CD14-positive monocyte (primary cell): ENCODE results near the gene CUEDC2. TPM values are rescaled to one million over a fixed set of nuclear protein-coding genes. Genes with fewer than 3 reads are reported as not detected.
A peak's percentile ranks its signal among the peaks of the same experiment; 100 is the strongest.

Source experiments
- DNase-seq, 3 donors: peaks; one replicate each; pipeline ENCODE4 v3.0.0-alpha.2; 2011 to 2022
- H2AFZ ChIP-seq: 2 replicates; pipeline ENCODE4 v1.6.0; 2012; ENCODE audit warnings: mild to moderate bottlenecking, low read depth, low read length, inconsistent platforms; ENCODE audit not compliant: insufficient read depth, poor library complexity, severe bottlenecking
- H3K27ac ChIP-seq, 2 donors: 1 replicate in 1 of 2; 2 replicates in 1 of 2; pipeline ENCODE4 v1.5.1; 2012 to 2013; ENCODE audit warnings: low read length in 2 of 2, control low read depth in 1 of 2, inconsistent platforms in 1 of 2, low read depth in 1 of 2, mild to moderate bottlenecking in 1 of 2
- H3K27me3 ChIP-seq, 2 donors: one replicate each; pipeline versions ENCODE4 v1.6.0 to v1.6.1; 2011 to 2013; ENCODE audit warnings: low read length in 2 of 2; ENCODE audit not compliant: control insufficient read depth in 2 of 2, insufficient read depth in 2 of 2
- H3K36me3 ChIP-seq, 2 donors: replicated peaks in 1 of 2; 1 replicate in 1 of 2; 2 replicates in 1 of 2; pipeline versions ENCODE4 v1.5.1 to v1.6.1; 2012 to 2013; ENCODE audit warnings: low read length in 2 of 2, control low read depth in 1 of 2, inconsistent platforms in 1 of 2, mild to moderate bottlenecking in 1 of 2; ENCODE audit not compliant: insufficient read depth in 2 of 2, control insufficient read depth in 1 of 2
- H3K4me1 ChIP-seq, 2 donors: 1 replicate in 1 of 2; 2 replicates in 1 of 2; pipeline versions ENCODE4 v1.5.1 to v1.6.1; 2012 to 2013; ENCODE audit warnings: low read length in 2 of 2, control low read depth in 1 of 2, inconsistent platforms in 1 of 2, mild to moderate bottlenecking in 1 of 2, moderate library complexity in 1 of 2; ENCODE audit not compliant: insufficient read depth in 2 of 2, control insufficient read depth in 1 of 2
- H3K4me2 ChIP-seq: replicated peaks from 2 replicates; pipeline ENCODE3; 2012; ENCODE audit warnings: low read length, moderate library complexity, mild to moderate bottlenecking; ENCODE audit not compliant: poor library complexity, severe bottlenecking; ENCODE audit errors: extremely low read depth
- H3K4me3 ChIP-seq, 3 experiments: fragments of 200-600 bp in 1 of 3; sonication (generic) in 1 of 3; replicated peaks in 1 of 3; 1 replicate in 2 of 3; 2 replicates in 1 of 3; pipeline ENCODE4 v1.5.1; 2011 to 2013; ENCODE audit warnings: low read length in 3 of 3, mild to moderate bottlenecking in 3 of 3, control low read depth in 2 of 3, low read depth in 2 of 3, inconsistent platforms in 1 of 3, moderate library complexity in 1 of 3
- H3K79me2 ChIP-seq: 2 replicates; pipeline ENCODE4 v1.6.0; 2012; ENCODE audit warnings: mild to moderate bottlenecking, control low read depth, inconsistent platforms, low read length, moderate library complexity; ENCODE audit not compliant: insufficient read depth
- H3K9ac ChIP-seq: 2 replicates; pipeline ENCODE4 v1.6.0; 2017; ENCODE audit warnings: low read length, mild to moderate bottlenecking; ENCODE audit not compliant: insufficient read depth, poor library complexity, severe bottlenecking
- H3K9me3 ChIP-seq, 2 donors: replicated peaks in 1 of 2; 1 replicate in 1 of 2; 2 replicates in 1 of 2; pipeline versions ENCODE4 v1.5.1 to v1.6.1; 2012 to 2013; ENCODE audit warnings: low read length in 2 of 2, control low read depth in 1 of 2; ENCODE audit not compliant: control insufficient read depth in 1 of 2, insufficient read depth in 1 of 2
- H4K20me1 ChIP-seq: 2 replicates; pipeline ENCODE4 v1.6.0; 2012; ENCODE audit warnings: mild to moderate bottlenecking, low read length, control low read depth, moderate library complexity; ENCODE audit not compliant: insufficient read depth
- H3K27ac Mint-ChIP-seq, 7 donors: one replicate each; pipeline ENCODE4 v1.8.0; 2020; ENCODE audit warnings: mild to moderate bottlenecking in 7 of 7, mixed read lengths in 7 of 7, moderate library complexity in 6 of 7, inconsistent platforms in 2 of 7
- H3K27me3 Mint-ChIP-seq, 3 donors: one replicate each; pipeline ENCODE4 v1.8.0; 2021 to 2022; ENCODE audit warnings: low read depth in 3 of 3, mild to moderate bottlenecking in 3 of 3, mixed read lengths in 3 of 3, moderate library complexity in 3 of 3, inconsistent platforms in 1 of 3
- H3K36me3 Mint-ChIP-seq, 2 donors: one replicate each; pipeline ENCODE4 v1.8.0; 2020; ENCODE audit warnings: mixed read lengths in 2 of 2, inconsistent platforms in 1 of 2, mild to moderate bottlenecking in 1 of 2
- H3K4me1 Mint-ChIP-seq: one replicate; pipeline ENCODE4 v1.8.0; 2020; ENCODE audit warnings: mild to moderate bottlenecking, mixed read lengths
- H3K4me3 Mint-ChIP-seq, 2 donors: one replicate each; pipeline ENCODE4 v1.8.0; 2020; ENCODE audit warnings: mild to moderate bottlenecking in 2 of 2, mixed read lengths in 2 of 2, moderate library complexity in 1 of 2
- H3K9me3 Mint-ChIP-seq, 7 donors: one replicate each; pipeline ENCODE4 v1.8.0; 2020 to 2022; ENCODE audit warnings: mixed read lengths in 7 of 7, mild to moderate bottlenecking in 6 of 7, moderate library complexity in 6 of 7, inconsistent platforms in 2 of 7
- CTCF ChIP-seq: fragments of 200-600 bp; IDR thresholded peaks from one replicate; pipeline ENCODE4 v1.8.0; 2022; ENCODE audit warnings: antibody characterized with exemption, mild to moderate bottlenecking
- WGBS: methylation state at CpG from one replicate; pipeline ENCODE4 v1.1.5; 2013; ENCODE audit warnings: missing lambda C conversion rate; ENCODE audit not compliant: insufficient coverage; 5-methylcytosine and 5-hydroxymethylcytosine counted together
- intact Hi-C, 2 donors: fragments of 100-400 bp; cut with micrococcal nuclease; formaldehyde crosslinking; loops; one replicate each; pipeline versions ENCODE4 v1.15.0 to v1.15.1; 2023
- polyA plus RNA-seq, 3 donors: library from polyadenylated mRNA; depleted of rRNA in 1 of 3; unstranded in 2 of 3; stranded (reverse) in 1 of 3; fragments of 300-500 nt in 2 of 3; fragments of >200 nt in 1 of 3; fragmentation: Illumina TruSeq in 2 of 3; gene quantifications; 1 replicate in 2 of 3; 2 replicates in 1 of 3; pipeline ENCODE4 v1.2.3, GENCODE V29; 2012 to 2021

CUEDC2 gene
- polyA plus RNA-seq, 3 donors: 58.5 to 70.2 (median 66.7) TPM

GRCh38 chr10:102384606-102385429 is 47.6 kb downstream of the CUEDC2 start:
- H3K79me2 ChIP-seq: no peaks in the 10 kb centered on the region
- Mint-ChIP-seq H3K4me1 (peaks cover 12% of the 10 kb centered on the region), H3K36me3 (peaks cover 27 to 33% of the 10 kb centered on the region in 2 donors), H3K27ac (peak overlapping the region in 3 of 7 donors; percentile 40 to 74 (median 63)), H3K4me3 (peak overlapping the region in 1 of 2 donors; percentile 39), H3K27me3 (peaks cover 2 to 8% (median 3%) of the 10 kb centered on the region in 3 donors), H3K9me3 (no peaks in the 10 kb centered on the region)
- no peak overlapping the region for H3K4me3 ChIP-seq
- H3K36me3 ChIP-seq: peaks cover 31 to 34% of the 10 kb centered on the region in 2 donors
- H3K9ac ChIP-seq: no peak overlapping the region
- peaks cover 0 to 4% of the 10 kb centered on the region in 2 donors for H3K27me3 ChIP-seq
- H3K27ac ChIP-seq: peak overlapping the region in 1 of 2 donors; percentile 12
- H2AFZ ChIP-seq: no peak overlapping the region
- no peak for TF ChIP-seq CTCF
- 67% methylated on average over 2 of the region's 4 CpGs for WGBS
- H4K20me1 ChIP-seq: no peaks in the 10 kb centered on the region
- DNase-seq: peak in 2 of 3 donors; percentile 18 to 29
- no peak overlapping the region for H3K4me2 ChIP-seq
- H3K9me3 ChIP-seq: no peaks in the 10 kb centered on the region
- intact Hi-C loops: no loop called here
- H3K4me1 ChIP-seq: peaks cover 10 to 11% of the 10 kb centered on the region in 2 donors

GRCh38 chr10:102384053-102384452 is 48.3 kb downstream of the CUEDC2 start:
- Histone ChIP-seq H4K20me1 (no peaks in the 10 kb centered on the region), H3K9ac (no peak overlapping the region), H3K27me3 (peaks cover 0 to 4% of the 10 kb centered on the region in 2 donors), H3K36me3 (peaks cover 38 to 42% of the 10 kb centered on the region in 2 donors), H3K4me2 (no peak overlapping the region), H3K4me3 (no peak overlapping the region), H3K79me2 (no peaks in the 10 kb centered on the region), H3K9me3 (no peaks in the 10 kb centered on the region), H3K4me1 (peaks cover 10 to 11% of the 10 kb centered on the region in 2 donors), H2AFZ (no peak overlapping the region), H3K27ac (no peak overlapping the region)
- 100% methylated on average over 1 of the region's 6 CpGs for WGBS
- H3K4me1 Mint-ChIP-seq: peaks cover 12% of the 10 kb centered on the region
- H3K36me3 Mint-ChIP-seq: peaks cover 35 to 40% of the 10 kb centered on the region in 2 donors
- intact Hi-C loops: no loop called here
- H3K9me3 Mint-ChIP-seq: no peaks in the 10 kb centered on the region
- peaks cover 0 to 5% (median 3%) of the 10 kb centered on the region in 3 donors for H3K27me3 Mint-ChIP-seq
- peak; percentile 26 for TF ChIP-seq CTCF
- peak in 1 of 3 donors; percentile 14 for DNase-seq
- no peak overlapping the region for H3K4me3 Mint-ChIP-seq
- no peak overlapping the region for H3K27ac Mint-ChIP-seq
